ENCODE data around the gene SLC66A2. TPM values are rescaled to one million over a fixed set of nuclear protein-coding genes. Genes with fewer than 3 reads are reported as not detected.

The SLC66A2 gene
- total RNA-seq, 1 experiment from 2014 or later = 13.0 TPM

GRCh38 chr18:79910563-79911343 lies 40.7 kb downstream of the SLC66A2 start:
- no peak overlapping the region for H2AK5ac ChIP-seq (ENCODE audit: insufficient read length, low read length)
- no peak overlapping the region for H2BK12ac ChIP-seq (ENCODE audit: insufficient read length, low read depth, low read length)
- no peak overlapping the region for H4K91ac ChIP-seq (ENCODE audit: insufficient read length, low read depth, low read length)
- peak overlapping the region; percentile 38 for H3K4me2 ChIP-seq (ENCODE audit: insufficient read depth, insufficient read length, low read length)
- no peak overlapping the region for H3K56ac ChIP-seq (ENCODE audit: insufficient read length, low read depth, low read length)
- H3K9me3 Mint-ChIP-seq = peaks cover 0 to 4% of the 10 kb centered on the region in 2 experiments; a peak in 1 of 5 replicates
- no peaks in the 10 kb centered on the region for H3K79me1 ChIP-seq (ENCODE audit: insufficient read depth, low read depth, low read length, poor library complexity, severe bottlenecking)
- no peaks in the 10 kb centered on the region for H3K4me1 ChIP-seq (ENCODE audit: insufficient read depth, low read length)
- H3K9me3 ChIP-seq (ENCODE audit: control insufficient read depth, low read depth, low read length) = no peaks in the 10 kb centered on the region
- no peak overlapping the region for H3K14ac ChIP-seq (ENCODE audit: insufficient read depth, low read length)
- H2BK15ac ChIP-seq (ENCODE audit: low read depth, low read length) = no peak overlapping the region
- H3K23ac ChIP-seq (ENCODE audit: insufficient read length, low read depth, low read length) = no peak overlapping the region
- no peak overlapping the region for H2AFZ ChIP-seq (ENCODE audit: low read length)
- no peaks in the 10 kb centered on the region for H3K79me2 ChIP-seq (ENCODE audit: insufficient read depth, low read length)
- TF ChIP-seq CTCF (conservative IDR thresholded peaks at IDR 0.05) = no peak
- H2BK20ac ChIP-seq (ENCODE audit: low read depth, low read length, poor library complexity, severe bottlenecking) = no peak overlapping the region
- H3K27me3 ChIP-seq (ENCODE audit: insufficient read depth, low read length) = no peaks in the 10 kb centered on the region
- no peak overlapping the region for H3K9ac ChIP-seq (ENCODE audit: extremely low read depth, insufficient read length, low read length)
- no peak overlapping the region for H3K4ac ChIP-seq (ENCODE audit: low read depth, low read length)
- H3K23me2 ChIP-seq (ENCODE audit: insufficient read length, low read depth, low read length, poor library complexity, severe bottlenecking) = no peaks in the 10 kb centered on the region
- no peak overlapping the region for H4K8ac ChIP-seq (replicated peaks; ENCODE audit: insufficient read length, low read depth, low read length)
- peaks cover 4 to 17% of the 10 kb centered on the region in 2 experiments; a peak in 3 of 4 replicates for H3K4me1 Mint-ChIP-seq
- no peak overlapping the region for H3K27ac ChIP-seq (ENCODE audit: insufficient read length, low read depth, low read length)
- peaks cover 11% of the 10 kb centered on the region for H3K27me3 Mint-ChIP-seq (ENCODE audit: low read depth)
- H3K4me3 Mint-ChIP-seq = peak overlapping the region in 1 of 2 experiments; percentile 43; a peak in 1 of 5 replicates
- no peak overlapping the region for H3K18ac ChIP-seq (ENCODE audit: insufficient read length, low read depth, low read length)
- H4K20me1 ChIP-seq (ENCODE audit: control insufficient read depth, insufficient read depth, insufficient read length) = no peaks in the 10 kb centered on the region
- DNase-seq = no peak
- H3K27ac Mint-ChIP-seq = no peak overlapping the region
- no CpG with 5 or more reads among the region's 16 CpGs for WGBS (ENCODE audit: extremely low coverage, insufficient read length, low lambda C conversion rate)
- H4K5ac ChIP-seq (ENCODE audit: insufficient read length, low read depth, low read length) = no peak overlapping the region
- no peak overlapping the region for H2BK120ac ChIP-seq (ENCODE audit: low read depth, low read length, poor library complexity, severe bottlenecking)
- peaks cover 0 to 17% (median 1%) of the 10 kb centered on the region in 3 experiments; a peak in 3 of 7 replicates for H3K36me3 Mint-ChIP-seq (ENCODE audit: insufficient read depth in 1 of 3, low read depth in 3 of 3)
- H3T11ph ChIP-seq (ENCODE audit: low read length) = no peak overlapping the region
- no peak overlapping the region for H2BK5ac ChIP-seq (ENCODE audit: insufficient read length, low read length)
